WTC11 (cell line): ENCODE results near the gene POM121C.
"Not testable (repeated sequence)": the region's sequence is repeated elsewhere in the genome, so short reads cannot be mapped to it uniquely, and the experiment has no call there.

Experiments
- ATF1 ChIP-seq: sonication (generic); formaldehyde crosslinking; IDR thresholded peaks from 2 replicates; pipeline ENCODE4 v1.8.1; 2023; ENCODE audit warnings: mild to moderate bottlenecking, moderate library complexity, missing genetic modification reagents
- CTCF ChIP-seq: fragments of 200-600 bp; IDR thresholded peaks from 2 replicates; pipeline ENCODE4 v1.8.0; 2022; ENCODE audit warnings: antibody characterized with exemption
- E2F1 ChIP-seq: sonication (generic); formaldehyde crosslinking; IDR thresholded peaks from 2 replicates; pipeline ENCODE4 v1.8.0; 2022; ENCODE audit warnings: mild to moderate bottlenecking, missing genetic modification reagents
- IRF1 ChIP-seq: sonication (generic); formaldehyde crosslinking; IDR thresholded peaks from 2 replicates; pipeline ENCODE4 v1.8.0; 2023; ENCODE audit warnings: missing genetic modification reagents
- MAX ChIP-seq: sonication (generic); formaldehyde crosslinking; IDR thresholded peaks from 2 replicates; pipeline ENCODE4 v1.8.0; 2022; ENCODE audit warnings: mild to moderate bottlenecking, missing genetic modification reagents
- MYBL2 ChIP-seq: sonication (generic); formaldehyde crosslinking; IDR thresholded peaks from 2 replicates; pipeline ENCODE4 v1.8.1; 2023; ENCODE audit warnings: mild to moderate bottlenecking, moderate library complexity, missing genetic modification reagents
- NR3C1 ChIP-seq: sonication (generic); formaldehyde crosslinking; conservative IDR thresholded peaks from 2 replicates; pipeline ENCODE4 v1.8.1; 2023; ENCODE audit warnings: low read depth, mild to moderate bottlenecking, missing genetic modification reagents
- RELA ChIP-seq: sonication (generic); formaldehyde crosslinking; IDR thresholded peaks from 2 replicates; pipeline ENCODE4 v1.8.1; 2022; ENCODE audit warnings: missing genetic modification reagents, mild to moderate bottlenecking, borderline replicate concordance
- RORB ChIP-seq: fragments of 250-450 bp; sonication (Bioruptor Pico); IDR thresholded peaks from 2 replicates; pipeline ENCODE4 v1.9.0; 2021; ENCODE audit warnings: mild to moderate bottlenecking
- TCF7 ChIP-seq: sonication (generic); formaldehyde crosslinking; IDR thresholded peaks from 2 replicates; pipeline ENCODE4 v1.8.0; 2022; ENCODE audit warnings: mild to moderate bottlenecking, low read depth, missing genetic modification reagents, moderate library complexity
- TEAD4 ChIP-seq: sonication (generic); formaldehyde crosslinking; IDR thresholded peaks from 2 replicates; pipeline ENCODE4 v1.8.0; 2022; ENCODE audit warnings: mild to moderate bottlenecking, missing genetic modification reagents
- ZBTB21 ChIP-seq: sonication (generic); formaldehyde crosslinking; IDR thresholded peaks from 2 replicates; pipeline ENCODE4 v1.8.1; 2023; ENCODE audit warnings: mild to moderate bottlenecking, missing genetic modification reagents, borderline replicate concordance
- ZNF121 ChIP-seq: sonication (generic); formaldehyde crosslinking; IDR thresholded peaks from 2 replicates; pipeline ENCODE4 v1.8.0; 2023; ENCODE audit warnings: missing genetic modification reagents
- ZNF423 ChIP-seq: fragments of 250-450 bp; sonication (Bioruptor Pico); IDR thresholded peaks from 2 replicates; pipeline ENCODE4 v2.1.2; 2022; ENCODE audit warnings: mild to moderate bottlenecking, moderate library complexity

GRCh38 chr7:75400575-75400974, 85.5 kb downstream of the POM121C start:
- not testable (repeated sequence) for TF ChIP-seq IRF1; CTCF; NR3C1 (CRISPR knock-in tag); RORB (CRISPR knock-in tag); ZNF121 (CRISPR knock-in tag); ZNF423 (CRISPR knock-in tag); TEAD4 (CRISPR knock-in tag); ZBTB21; E2F1 (CRISPR knock-in tag); MYBL2 (CRISPR knock-in tag); TCF7 (CRISPR knock-in tag); RELA (CRISPR knock-in tag); MAX (CRISPR knock-in tag); ATF1 (CRISPR knock-in tag)
